Ammon's horn (tissue), 1 donor: ENCODE results near the gene CHMP2B.

Experiments
- DNase-seq: peaks from one replicate; pipeline ENCODE4 v3.0.0-alpha.2; 2016; ENCODE audit warnings: low spot score

The CHMP2B gene

GRCh38 chr3:87227104-87227834 is at the start of gene CHMP2B:
Gene CHMP2B, plus strand, starts transcription at chr3:87227309. Its CDS starts 214 bp downstream, at chr3:87227523.
- DNase-seq, result peak; percentile 93

GRCh38 chr3:87179642-87180041 is 47.5 kb upstream of the CHMP2B start:
- DNase-seq, result no peak

GRCh38 chr3:87181551-87181950 is 45.6 kb upstream of the CHMP2B start:
- DNase-seq, result no peak

GRCh38 chr3:87182023-87182422 is 45.1 kb upstream of the CHMP2B start:
- DNase-seq, result no peak

- DNase-seq, result no peak
These were observed 40.4 kb upstream of the CHMP2B start for GRCh38 chr3:87186608-87187159.

- DNase-seq, result no peak
These were observed 35.9 kb upstream of the CHMP2B start for GRCh38 chr3:87191175-87191574.

- DNase-seq, result no peak
These were observed 35.5 kb upstream of the CHMP2B start for GRCh38 chr3:87191641-87192040.

- DNase-seq, result no peak
These were observed 30.2 kb upstream of the CHMP2B start for GRCh38 chr3:87196879-87197278.

GRCh38 chr3:87197531-87197930 is 29.6 kb upstream of the CHMP2B start:
- no peak for DNase-seq

- no peak for DNase-seq
These were observed 28.3 kb upstream of the CHMP2B start for GRCh38 chr3:87198774-87199173.

GRCh38 chr3:87199628-87200027 is 27.5 kb upstream of the CHMP2B start:
- DNase-seq, result no peak

- DNase-seq, result no peak
These were observed 27.0 kb upstream of the CHMP2B start for GRCh38 chr3:87200060-87200647.

- DNase-seq, result no peak
These were observed 25.4 kb upstream of the CHMP2B start for GRCh38 chr3:87201727-87202126.

GRCh38 chr3:87203809-87204208 is 23.3 kb upstream of the CHMP2B start:
- no peak for DNase-seq

GRCh38 chr3:87206070-87206469 is 21.0 kb upstream of the CHMP2B start:
- DNase-seq, result no peak

- no peak for DNase-seq
These were observed 20.5 kb upstream of the CHMP2B start for GRCh38 chr3:87206635-87207034.

- no peak for DNase-seq
These were observed 19.6 kb upstream of the CHMP2B start for GRCh38 chr3:87207460-87207859.

- DNase-seq, result no peak
These were observed 18.0 kb upstream of the CHMP2B start for GRCh38 chr3:87209111-87209510.

GRCh38 chr3:87218560-87218959 is 8.5 kb upstream of the CHMP2B start:
- no peak for DNase-seq

GRCh38 chr3:87219611-87220010 is 7.5 kb upstream of the CHMP2B start:
- no peak for DNase-seq

- peak; percentile 50 for DNase-seq
These were observed 1.4 kb upstream of the CHMP2B start for GRCh38 chr3:87225659-87226058.

- DNase-seq, result no peak
These were observed 681 bp downstream of the CHMP2B start for GRCh38 chr3:87227835-87228144.

GRCh38 chr3:87228316-87228715 is 1.2 kb downstream of the CHMP2B start:
- DNase-seq, result peak; percentile 8

- no peak for DNase-seq
These were observed 2.0 kb downstream of the CHMP2B start for GRCh38 chr3:87229113-87229512.
